Liver (tissue), 3 donors: ENCODE results near the gene ELL3.
"Not testable (repeated sequence)": the region's sequence is repeated elsewhere in the genome, so short reads cannot be mapped to it uniquely, and the experiment has no call there.

Experiments
- EGR1 ChIP-seq, 2 donors: IDR thresholded peaks; 2 replicates each; pipeline ENCODE4 v1.6.1; 2016 to 2018; ENCODE audit warnings: antibody characterized with exemption in 2 of 2, low read depth in 2 of 2
- FOXA1 ChIP-seq: IDR thresholded peaks from 2 replicates; pipeline ENCODE4 v1.6.1; 2016; ENCODE audit warnings: antibody characterized with exemption
- GABPA ChIP-seq, 2 donors: IDR thresholded peaks in 1 of 2; conservative IDR thresholded peaks in 1 of 2; 2 replicates each; pipeline ENCODE4 v1.6.1; 2016; ENCODE audit warnings: antibody characterized with exemption in 2 of 2, mild to moderate bottlenecking in 1 of 2, moderate library complexity in 1 of 2
- MAX ChIP-seq: IDR thresholded peaks from 2 replicates; pipeline ENCODE4 v1.6.1; 2016; ENCODE audit warnings: antibody characterized with exemption
- NR2F2 ChIP-seq: IDR thresholded peaks from 2 replicates; pipeline ENCODE4 v1.6.1; 2016; ENCODE audit warnings: antibody characterized with exemption
- RAD21 ChIP-seq, 2 donors: IDR thresholded peaks; 2 replicates each; pipeline ENCODE4 v1.6.1; 2016; ENCODE audit warnings: antibody characterized with exemption in 2 of 2, mild to moderate bottlenecking in 2 of 2
- SP1 ChIP-seq: IDR thresholded peaks from 2 replicates; pipeline ENCODE4 v1.6.1; 2018; ENCODE audit warnings: antibody characterized with exemption, mild to moderate bottlenecking
- TAF1 ChIP-seq: conservative IDR thresholded peaks from 2 replicates; pipeline ENCODE4 v1.6.1; 2016; ENCODE audit warnings: antibody characterized with exemption, mild to moderate bottlenecking
- YY1 ChIP-seq: IDR thresholded peaks from 2 replicates; pipeline ENCODE4 v1.6.1; 2016; ENCODE audit warnings: antibody characterized with exemption, mild to moderate bottlenecking
- TF ChIP-seq, protein P1 (sequence below): fragments of 150-350 bp; IDR thresholded peaks from 2 replicates; pipeline ENCODE4 v1.5.1; 2017; ENCODE audit warnings: improper control_type of control experiment, low read depth, low read length; ENCODE audit not compliant: missing input control
- TF ChIP-seq, protein P2 (sequence below): IDR thresholded peaks from 2 replicates; pipeline ENCODE4 v1.6.1; 2016; ENCODE audit warnings: antibody characterized with exemption
- TF ChIP-seq, protein P3 (sequence below): IDR thresholded peaks from 2 replicates; pipeline ENCODE4 v1.6.1; 2016; ENCODE audit warnings: antibody characterized with exemption
- TF ChIP-seq, protein P4 (sequence below): IDR thresholded peaks from 2 replicates; pipeline ENCODE4 v1.6.1; 2016; ENCODE audit warnings: antibody characterized with exemption, mild to moderate bottlenecking
- donor health status: healthy.
- donor health status: healthy.

- TF ChIP-seq, protein P1, sequence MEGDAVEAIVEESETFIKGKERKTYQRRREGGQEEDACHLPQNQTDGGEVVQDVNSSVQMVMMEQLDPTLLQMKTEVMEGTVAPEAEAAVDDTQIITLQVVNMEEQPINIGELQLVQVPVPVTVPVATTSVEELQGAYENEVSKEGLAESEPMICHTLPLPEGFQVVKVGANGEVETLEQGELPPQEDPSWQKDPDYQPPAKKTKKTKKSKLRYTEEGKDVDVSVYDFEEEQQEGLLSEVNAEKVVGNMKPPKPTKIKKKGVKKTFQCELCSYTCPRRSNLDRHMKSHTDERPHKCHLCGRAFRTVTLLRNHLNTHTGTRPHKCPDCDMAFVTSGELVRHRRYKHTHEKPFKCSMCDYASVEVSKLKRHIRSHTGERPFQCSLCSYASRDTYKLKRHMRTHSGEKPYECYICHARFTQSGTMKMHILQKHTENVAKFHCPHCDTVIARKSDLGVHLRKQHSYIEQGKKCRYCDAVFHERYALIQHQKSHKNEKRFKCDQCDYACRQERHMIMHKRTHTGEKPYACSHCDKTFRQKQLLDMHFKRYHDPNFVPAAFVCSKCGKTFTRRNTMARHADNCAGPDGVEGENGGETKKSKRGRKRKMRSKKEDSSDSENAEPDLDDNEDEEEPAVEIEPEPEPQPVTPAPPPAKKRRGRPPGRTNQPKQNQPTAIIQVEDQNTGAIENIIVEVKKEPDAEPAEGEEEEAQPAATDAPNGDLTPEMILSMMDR, result not testable (repeated sequence)
- TF ChIP-seq SP1; NR2F2; MAX; YY1; EGR1 (IDR thresholded peaks at IDR 0.05; ENCODE audit: low read depth in 2 of 2); RAD21 (IDR thresholded peaks at IDR 0.05); GABPA (IDR thresholded peaks at IDR 0.05 in 1 of 2, conservative IDR thresholded peaks at IDR 0.05 in 1 of 2); TAF1; FOXA1: not testable (repeated sequence)
- TF ChIP-seq, protein P2, sequence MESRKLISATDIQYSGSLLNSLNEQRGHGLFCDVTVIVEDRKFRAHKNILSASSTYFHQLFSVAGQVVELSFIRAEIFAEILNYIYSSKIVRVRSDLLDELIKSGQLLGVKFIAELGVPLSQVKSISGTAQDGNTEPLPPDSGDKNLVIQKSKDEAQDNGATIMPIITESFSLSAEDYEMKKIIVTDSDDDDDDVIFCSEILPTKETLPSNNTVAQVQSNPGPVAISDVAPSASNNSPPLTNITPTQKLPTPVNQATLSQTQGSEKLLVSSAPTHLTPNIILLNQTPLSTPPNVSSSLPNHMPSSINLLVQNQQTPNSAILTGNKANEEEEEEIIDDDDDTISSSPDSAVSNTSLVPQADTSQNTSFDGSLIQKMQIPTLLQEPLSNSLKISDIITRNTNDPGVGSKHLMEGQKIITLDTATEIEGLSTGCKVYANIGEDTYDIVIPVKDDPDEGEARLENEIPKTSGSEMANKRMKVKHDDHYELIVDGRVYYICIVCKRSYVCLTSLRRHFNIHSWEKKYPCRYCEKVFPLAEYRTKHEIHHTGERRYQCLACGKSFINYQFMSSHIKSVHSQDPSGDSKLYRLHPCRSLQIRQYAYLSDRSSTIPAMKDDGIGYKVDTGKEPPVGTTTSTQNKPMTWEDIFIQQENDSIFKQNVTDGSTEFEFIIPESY, result not testable (repeated sequence)
- TF ChIP-seq, protein P3, sequence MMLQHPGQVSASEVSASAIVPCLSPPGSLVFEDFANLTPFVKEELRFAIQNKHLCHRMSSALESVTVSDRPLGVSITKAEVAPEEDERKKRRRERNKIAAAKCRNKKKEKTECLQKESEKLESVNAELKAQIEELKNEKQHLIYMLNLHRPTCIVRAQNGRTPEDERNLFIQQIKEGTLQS, result not testable (repeated sequence)
- TF ChIP-seq, protein P4, sequence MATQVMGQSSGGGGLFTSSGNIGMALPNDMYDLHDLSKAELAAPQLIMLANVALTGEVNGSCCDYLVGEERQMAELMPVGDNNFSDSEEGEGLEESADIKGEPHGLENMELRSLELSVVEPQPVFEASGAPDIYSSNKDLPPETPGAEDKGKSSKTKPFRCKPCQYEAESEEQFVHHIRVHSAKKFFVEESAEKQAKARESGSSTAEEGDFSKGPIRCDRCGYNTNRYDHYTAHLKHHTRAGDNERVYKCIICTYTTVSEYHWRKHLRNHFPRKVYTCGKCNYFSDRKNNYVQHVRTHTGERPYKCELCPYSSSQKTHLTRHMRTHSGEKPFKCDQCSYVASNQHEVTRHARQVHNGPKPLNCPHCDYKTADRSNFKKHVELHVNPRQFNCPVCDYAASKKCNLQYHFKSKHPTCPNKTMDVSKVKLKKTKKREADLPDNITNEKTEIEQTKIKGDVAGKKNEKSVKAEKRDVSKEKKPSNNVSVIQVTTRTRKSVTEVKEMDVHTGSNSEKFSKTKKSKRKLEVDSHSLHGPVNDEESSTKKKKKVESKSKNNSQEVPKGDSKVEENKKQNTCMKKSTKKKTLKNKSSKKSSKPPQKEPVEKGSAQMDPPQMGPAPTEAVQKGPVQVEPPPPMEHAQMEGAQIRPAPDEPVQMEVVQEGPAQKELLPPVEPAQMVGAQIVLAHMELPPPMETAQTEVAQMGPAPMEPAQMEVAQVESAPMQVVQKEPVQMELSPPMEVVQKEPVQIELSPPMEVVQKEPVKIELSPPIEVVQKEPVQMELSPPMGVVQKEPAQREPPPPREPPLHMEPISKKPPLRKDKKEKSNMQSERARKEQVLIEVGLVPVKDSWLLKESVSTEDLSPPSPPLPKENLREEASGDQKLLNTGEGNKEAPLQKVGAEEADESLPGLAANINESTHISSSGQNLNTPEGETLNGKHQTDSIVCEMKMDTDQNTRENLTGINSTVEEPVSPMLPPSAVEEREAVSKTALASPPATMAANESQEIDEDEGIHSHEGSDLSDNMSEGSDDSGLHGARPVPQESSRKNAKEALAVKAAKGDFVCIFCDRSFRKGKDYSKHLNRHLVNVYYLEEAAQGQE, result not testable (repeated sequence)
Observed at GRCh38 chr15:43726306-43726705, 50.5 kb downstream of the ELL3 start.
